ENCODE measurements around the gene DZIP3.

DNA sequence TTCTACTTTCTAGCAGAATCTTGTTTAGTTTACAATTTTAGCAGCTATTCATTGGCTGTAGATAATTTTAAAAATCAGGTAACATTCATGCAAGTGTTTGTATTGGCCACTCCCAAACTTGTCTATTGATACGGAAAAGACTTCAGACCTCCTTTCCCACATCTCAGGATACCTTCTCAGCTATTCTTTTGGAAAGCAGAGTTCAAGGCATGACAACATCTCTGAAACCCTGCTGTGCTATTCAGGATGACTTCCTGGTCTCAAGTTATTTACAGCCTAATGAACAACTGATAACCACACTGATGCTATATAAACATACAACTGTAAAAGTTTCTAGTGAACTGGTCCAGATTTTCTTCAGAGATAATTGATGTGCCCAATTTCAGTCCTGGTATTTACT is 55.8 kb downstream of the DZIP3 start:
- TF ChIP-seq, protein P1, sequence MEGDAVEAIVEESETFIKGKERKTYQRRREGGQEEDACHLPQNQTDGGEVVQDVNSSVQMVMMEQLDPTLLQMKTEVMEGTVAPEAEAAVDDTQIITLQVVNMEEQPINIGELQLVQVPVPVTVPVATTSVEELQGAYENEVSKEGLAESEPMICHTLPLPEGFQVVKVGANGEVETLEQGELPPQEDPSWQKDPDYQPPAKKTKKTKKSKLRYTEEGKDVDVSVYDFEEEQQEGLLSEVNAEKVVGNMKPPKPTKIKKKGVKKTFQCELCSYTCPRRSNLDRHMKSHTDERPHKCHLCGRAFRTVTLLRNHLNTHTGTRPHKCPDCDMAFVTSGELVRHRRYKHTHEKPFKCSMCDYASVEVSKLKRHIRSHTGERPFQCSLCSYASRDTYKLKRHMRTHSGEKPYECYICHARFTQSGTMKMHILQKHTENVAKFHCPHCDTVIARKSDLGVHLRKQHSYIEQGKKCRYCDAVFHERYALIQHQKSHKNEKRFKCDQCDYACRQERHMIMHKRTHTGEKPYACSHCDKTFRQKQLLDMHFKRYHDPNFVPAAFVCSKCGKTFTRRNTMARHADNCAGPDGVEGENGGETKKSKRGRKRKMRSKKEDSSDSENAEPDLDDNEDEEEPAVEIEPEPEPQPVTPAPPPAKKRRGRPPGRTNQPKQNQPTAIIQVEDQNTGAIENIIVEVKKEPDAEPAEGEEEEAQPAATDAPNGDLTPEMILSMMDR (IDR thresholded peaks at IDR 0.05; ENCODE audit: insufficient read depth, low read length, poor library complexity, severe bottlenecking) = no peak
- TF ChIP-seq EZH2phosphoT487 (conservative IDR thresholded peaks at IDR 0.05; ENCODE audit: low read length) = no peak
